GM19193 (cell line): Measurements from ENCODE around the gene TRAM2.

Experiments used
- POLR2A ChIP-seq: IDR thresholded peaks from 4 replicates; pipeline ENCODE4 v1.6.1; 2011; ENCODE audit not compliant: insufficient read depth, insufficient read length; ENCODE audit errors: extremely low read depth

Gene TRAM2

DNA sequence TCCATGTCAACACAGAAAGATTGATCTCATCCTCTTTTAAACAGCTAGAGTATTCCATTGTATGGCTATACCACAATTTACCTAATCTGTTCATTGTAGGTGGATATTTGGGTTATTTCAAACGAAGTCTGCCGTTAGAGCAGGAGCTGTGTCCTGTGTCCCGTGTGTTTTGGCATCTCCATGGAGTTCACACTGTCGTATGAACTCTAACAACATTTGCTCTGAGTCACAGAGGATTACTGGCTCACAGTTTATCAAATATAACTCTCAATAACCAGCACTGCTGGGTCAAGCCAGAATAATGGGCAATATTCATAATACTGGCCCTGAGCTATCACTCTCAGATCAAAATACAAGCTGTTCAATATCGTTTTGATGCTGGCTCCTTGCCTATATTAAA, 16.4 kb downstream of the TRAM2 start:
- no peak for TF ChIP-seq POLR2A

GRCh38 chr6:52558266-52559000, 18.4 kb downstream of the TRAM2 start:
- TF ChIP-seq POLR2A, result no peak

DNA sequence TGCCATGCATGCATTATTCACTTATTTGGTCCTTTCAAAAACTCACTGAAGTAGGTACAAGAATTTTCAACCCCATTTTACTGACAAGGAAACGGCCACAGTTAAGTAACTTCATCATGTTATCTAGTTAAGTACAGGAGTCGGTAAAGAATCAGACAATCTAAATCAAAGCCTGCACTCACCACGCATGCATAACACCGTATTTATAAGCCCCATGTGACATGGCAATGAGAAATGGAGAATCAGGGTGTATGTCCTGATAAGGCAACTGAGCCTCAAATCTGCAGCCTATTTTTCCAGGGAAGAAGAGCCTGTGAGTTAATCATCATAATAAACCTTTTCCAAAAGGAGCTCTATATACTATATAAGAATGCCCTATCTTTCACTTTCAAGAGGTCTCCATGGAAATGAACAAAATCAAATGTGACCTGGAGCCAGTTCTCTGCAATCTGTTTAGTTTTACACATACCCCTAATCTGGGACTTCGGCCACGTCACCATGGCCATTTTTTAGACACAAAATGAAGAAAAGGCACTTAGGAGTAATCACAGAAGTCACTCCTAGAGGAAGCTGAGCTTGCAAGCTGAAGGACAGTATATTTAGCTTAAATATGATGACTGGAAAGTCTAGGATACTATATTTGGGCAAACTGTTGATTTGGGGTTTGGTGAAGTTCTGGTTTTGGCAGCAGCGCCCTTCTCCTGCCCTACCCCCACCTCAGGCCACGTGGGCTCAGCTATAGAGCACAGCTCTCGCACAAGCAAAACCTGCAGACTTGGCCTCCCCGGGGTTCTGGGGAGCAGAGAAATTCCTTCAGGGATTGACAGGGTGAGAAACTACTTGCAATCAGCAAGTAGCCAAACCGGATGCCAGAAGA, 19.2 kb downstream of the TRAM2 start:
- no peak for TF ChIP-seq POLR2A

GRCh38 chr6:52555518-52556233, 21.2 kb downstream of the TRAM2 start:
- no peak for TF ChIP-seq POLR2A

GRCh38 chr6:52554684-52555280, 22.1 kb downstream of the TRAM2 start:
- no peak for TF ChIP-seq POLR2A

GRCh38 chr6:52553719-52554118, 23.1 kb downstream of the TRAM2 start:
- no peak for TF ChIP-seq POLR2A

DNA sequence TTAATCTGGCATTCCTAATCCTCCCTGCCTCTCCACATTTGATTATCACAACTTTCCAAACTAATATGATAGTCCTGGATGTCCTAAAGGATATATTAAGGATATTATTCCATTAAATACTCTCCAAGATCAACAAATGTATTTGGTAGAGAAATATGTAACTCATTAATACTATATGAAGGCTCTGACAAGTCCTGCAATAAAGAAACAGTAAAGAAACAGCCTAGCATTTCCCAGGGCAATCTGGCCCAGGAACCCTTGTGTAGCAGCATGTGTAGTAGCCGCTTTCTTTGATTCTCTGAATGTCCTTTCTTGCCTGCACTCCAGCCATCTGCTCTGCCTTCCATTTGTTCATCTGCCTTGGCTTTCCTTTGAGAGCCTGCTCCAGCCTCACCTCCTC, 23.7 kb downstream of the TRAM2 start:
- no peak for TF ChIP-seq POLR2A

- TF ChIP-seq POLR2A, result no peak
Observed at GRCh38 chr6:52552278-52552643, 24.6 kb downstream of the TRAM2 start.

DNA sequence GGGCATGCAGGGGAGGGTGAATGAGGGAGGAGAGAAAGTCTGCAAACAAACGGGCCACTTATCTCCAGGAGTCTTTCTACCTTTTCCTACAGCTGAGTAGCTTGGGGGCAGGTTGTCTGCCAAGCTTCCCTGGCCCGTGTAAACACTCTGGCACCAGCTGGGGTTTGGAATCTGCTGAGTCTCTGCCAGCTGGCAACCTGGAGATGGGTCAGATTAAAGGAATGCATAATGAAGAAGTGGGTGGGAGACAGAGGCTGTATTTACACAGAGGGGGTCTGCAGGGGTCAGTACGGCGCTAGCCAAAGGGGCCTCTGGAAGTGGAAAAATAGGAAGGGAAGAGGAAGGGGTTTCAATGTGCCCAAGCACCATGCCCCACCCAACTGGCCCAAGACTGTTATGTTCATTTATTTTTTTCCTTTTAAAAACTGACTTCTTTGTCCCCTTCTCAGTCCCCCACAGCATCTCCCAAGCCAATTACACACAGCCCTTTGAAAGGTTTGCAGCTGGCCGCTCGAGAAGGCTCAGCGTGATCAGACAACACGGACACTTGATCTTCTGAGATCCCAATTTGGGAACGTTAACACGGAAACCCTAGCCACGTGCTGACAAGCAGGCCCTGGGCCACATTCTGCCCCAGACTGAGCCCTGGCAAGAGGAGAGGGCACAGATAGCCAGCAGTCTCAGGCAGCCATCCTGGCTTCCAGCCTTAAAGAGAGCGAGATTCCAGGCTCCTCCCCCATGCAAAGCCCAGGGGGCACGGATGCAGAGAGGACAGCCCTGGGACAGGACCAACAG, 25.2 kb downstream of the TRAM2 start:
- TF ChIP-seq POLR2A, result no peak

DNA sequence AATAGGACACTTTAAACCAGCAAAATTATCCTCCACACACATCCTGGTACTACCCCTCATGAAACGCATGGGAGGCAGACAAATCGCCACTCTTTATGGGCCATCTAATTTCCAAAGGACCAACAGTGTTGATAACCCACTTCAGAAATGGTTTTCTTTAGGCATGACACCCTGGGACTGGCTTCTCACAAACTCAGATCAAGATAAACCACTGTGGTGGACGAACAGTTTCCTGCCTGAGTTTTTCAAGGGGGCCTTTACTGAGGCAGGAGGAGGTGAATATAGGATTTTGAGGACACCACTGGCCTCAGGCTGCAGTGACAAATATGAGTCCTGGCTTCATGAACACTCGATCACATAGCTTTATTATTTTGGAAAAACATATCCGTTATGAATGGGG, 26.0 kb downstream of the TRAM2 start:
- TF ChIP-seq POLR2A, result no peak

DNA sequence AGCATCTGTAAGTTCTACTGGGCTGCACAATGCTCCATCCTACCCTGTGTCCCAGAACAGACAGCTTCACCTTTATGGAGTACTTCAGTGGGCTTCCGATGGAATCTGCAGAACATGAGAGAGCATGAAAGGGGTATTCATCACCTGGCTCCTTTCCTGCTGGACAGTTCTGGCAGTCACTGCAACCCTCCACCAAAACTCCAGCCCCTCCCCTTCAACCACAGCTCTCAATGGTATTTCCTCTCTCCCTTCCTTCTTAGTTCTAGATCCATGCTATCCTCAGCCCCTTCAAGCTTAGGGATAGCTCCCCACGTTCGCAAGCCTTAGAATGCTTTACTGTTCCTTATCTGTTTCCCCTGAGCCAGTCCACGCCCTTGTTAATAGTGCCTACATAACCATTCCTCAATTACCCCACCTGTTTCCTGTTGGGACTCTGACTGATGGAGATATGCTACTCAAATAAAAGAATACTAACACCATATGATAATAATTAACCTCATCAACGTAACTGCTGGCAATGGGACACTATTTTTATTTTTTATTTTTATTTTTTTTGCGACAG, 26.8 kb downstream of the TRAM2 start:
- no peak for TF ChIP-seq POLR2A

DNA sequence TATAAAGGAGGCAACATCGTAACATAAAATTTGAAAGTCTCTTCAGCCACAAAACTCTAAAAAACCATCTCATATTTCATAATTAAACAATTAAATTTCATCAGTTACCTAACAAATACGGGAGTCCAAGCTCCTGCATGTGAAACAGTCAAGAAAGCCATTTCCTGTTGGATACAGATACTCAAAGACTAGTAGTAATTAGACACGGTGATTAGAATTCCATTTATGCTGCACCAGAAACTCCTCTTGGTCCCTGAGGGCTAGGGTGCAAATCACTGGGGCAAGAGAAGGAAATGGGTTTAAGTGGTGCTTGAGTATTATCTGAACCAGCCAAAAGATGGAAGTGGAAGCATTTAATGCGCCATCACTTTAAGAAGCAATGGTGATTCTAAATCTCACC, 27.4 kb downstream of the TRAM2 start:
- TF ChIP-seq POLR2A, result no peak

DNA sequence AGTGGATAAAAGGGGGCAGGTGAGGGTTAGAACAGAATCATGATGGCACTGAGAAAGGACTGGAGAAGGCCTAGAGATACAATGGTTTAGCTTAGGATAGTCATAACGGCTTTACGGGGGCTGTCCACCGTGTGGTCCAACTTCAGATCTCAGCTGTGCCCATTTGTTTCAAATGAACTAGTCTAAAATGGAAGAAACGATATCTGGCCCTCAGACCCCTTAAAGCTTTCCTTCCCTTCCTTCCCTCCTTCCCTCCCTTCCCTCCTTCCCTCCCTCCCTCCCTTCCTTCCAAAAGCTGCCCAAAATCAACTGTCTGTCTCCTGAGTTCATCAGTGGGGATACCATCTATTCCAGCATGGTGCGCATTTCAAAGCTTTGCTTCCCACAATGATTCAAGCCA, 27.9 kb downstream of the TRAM2 start:
- no peak for TF ChIP-seq POLR2A

DNA sequence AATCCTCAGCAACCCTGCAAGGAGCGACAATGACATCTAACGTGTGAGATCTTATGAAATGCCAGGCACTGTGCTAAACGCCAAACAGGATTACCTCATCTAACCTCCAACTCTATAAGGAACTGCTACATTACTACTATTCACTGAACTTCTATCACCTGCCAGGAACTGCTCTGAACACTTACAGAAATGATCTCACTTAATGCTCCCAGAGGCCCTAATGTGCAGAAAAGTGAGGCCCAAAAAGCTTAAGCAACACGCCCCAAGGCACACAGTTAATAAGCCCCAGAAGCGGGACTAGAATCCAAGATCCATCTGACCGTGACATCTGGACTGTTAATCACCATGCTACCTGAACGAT, 28.5 kb downstream of the TRAM2 start:
- no peak for TF ChIP-seq POLR2A
